ENCODE measurements around the gene LHX2. TPM values are rescaled to one million over a fixed set of nuclear protein-coding genes. Genes with fewer than 3 reads are reported as not detected.

LHX2 gene
- total RNA-seq, 4 donors from 2014 or later: not detected

- TF ChIP-seq CTCF (IDR thresholded peaks at IDR 0.05; ENCODE audit: low read depth): no peak
Observed at GRCh38 chr9:124020520-124021384, 9.2 kb downstream of the LHX2 start.

DNA sequence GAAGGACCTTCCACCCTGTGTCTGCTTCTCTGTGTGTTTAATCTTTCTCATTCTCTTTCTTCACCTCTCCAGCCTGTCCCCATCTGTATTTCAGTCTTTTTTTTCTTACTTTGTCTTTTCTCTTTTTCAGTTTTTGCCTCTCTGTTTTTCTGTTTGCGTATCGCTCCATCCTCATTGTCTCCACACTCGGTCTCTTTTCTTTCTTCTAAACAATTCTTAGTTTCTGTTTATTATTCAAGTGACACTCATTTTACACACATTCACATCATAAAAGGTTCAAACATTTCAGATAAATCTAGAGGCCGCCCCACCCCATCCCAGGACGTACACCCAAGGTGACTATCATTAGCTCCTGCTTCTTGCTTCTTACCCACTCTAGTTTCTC, 9.8 kb downstream of the LHX2 start:
- no peak for TF ChIP-seq CTCF (IDR thresholded peaks at IDR 0.05; ENCODE audit: low read depth)

DNA sequence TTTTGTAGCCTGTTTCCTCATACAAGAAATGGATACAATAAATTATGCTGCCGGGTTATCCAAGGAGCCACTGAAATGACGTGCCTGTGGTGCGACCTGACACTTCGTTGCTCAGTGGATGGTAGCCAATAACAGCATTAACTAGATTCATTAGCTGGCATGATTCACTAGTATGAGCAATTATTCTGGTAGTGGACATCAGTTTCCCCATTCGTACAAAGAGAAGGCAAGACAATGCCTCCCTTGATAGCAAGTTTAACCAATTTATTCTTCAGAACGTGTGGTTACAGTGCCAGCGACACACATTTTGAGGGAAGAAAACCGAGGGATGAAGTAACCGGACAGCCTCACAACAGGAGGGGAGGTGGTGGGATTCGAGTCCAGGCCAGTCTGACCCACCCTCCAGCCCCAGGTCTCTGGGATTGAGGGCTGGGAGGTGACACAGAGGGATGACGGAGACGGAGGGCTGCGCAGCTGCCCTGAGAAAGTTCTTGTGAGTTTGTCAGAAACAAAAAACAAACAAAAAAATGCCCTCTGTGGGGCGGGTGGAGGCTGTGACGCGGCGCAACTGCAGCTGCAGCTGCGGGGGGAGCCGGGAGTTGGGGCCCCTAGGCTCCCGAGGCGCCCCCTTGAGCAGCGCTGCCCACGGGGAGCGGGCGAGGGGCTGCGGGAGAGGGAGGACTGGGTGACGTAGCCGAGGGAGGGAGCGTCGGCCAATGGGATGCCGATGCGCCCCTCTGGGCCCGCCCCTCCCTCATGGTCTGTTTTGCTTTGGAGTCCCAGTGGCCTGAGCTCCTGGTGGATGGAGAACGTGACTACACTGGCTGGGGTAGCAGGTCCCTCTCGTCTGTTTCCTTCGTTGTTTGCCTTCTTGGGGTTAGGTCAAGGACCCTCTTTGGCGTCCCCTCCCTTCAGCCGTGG, 10.9 kb downstream of the LHX2 start:
- no peak for TF ChIP-seq CTCF (IDR thresholded peaks at IDR 0.05; ENCODE audit: low read depth)

DNA sequence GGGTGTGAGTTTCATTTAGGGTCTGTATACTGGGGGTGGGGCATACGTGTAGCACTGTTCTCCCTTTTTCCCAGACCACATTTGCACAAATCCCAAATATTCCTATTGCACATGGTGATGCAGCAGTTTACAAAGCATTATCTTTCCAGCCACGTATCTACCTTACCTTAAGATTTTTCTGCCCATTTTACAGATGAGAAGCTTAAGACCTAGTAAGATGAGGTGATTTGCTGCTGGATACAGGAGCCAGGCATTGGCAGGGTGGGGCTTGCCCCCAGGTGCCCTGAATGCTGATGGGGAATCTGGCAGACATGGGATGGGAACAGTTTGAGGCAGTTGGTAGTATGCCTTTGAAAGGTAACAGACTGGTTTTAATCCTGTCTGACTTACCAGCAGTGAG, 12.5 kb downstream of the LHX2 start:
- no peak for TF ChIP-seq CTCF (IDR thresholded peaks at IDR 0.05; ENCODE audit: low read depth)

DNA sequence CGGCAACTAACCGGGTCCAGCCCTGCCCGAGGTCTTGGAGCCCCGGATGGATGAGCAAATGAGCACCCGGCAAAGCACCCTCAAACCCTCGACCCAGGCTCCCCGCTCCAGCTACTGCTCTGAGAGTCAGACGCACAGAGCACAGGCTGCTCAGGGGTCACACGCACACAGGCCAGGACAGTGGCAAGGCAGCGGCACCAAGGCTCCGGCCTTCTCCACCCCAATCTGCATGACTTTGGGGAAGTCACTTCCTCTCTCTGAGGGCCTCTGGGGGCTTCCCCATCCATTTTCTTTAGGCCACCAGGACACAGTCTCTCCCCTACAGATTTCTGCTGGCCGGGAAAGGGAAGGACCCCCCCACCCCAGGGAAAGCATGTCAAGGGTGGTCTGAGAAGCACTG, 18.0 kb downstream of the LHX2 start:
- no peak for TF ChIP-seq CTCF (IDR thresholded peaks at IDR 0.05; ENCODE audit: low read depth)

DNA sequence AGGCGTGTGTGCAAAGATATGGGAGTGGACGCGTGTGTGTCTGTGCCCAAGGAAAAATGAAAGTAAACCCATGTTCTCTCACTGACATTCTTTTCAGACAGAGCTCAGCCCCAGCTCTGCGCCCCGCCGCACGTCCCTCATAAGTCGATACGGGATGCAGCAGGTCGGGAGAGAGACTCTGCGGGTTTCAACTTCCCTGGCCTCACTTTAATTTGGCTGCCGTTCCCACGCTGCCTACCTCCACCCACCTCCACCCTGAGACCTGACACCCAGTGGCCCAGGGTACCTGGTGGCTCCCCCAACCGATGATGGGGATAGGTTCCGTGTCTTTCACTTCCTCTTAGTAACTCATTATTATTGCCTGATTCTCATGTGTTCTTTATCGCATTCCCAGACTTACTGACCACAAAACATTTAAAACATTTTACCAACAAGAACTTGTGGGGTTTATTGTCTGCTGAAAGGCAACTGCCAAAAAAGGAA, 19.4 kb downstream of the LHX2 start:
- TF ChIP-seq CTCF (IDR thresholded peaks at IDR 0.05; ENCODE audit: low read depth): no peak

GRCh38 chr9:124032247-124032646, 20.7 kb downstream of the LHX2 start:
- TF ChIP-seq CTCF (IDR thresholded peaks at IDR 0.05; ENCODE audit: low read depth): no peak

Measured in subcutaneous adipose tissue (tissue), 4 donors.